HL-60/S4 (cell line): ENCODE data around the gene FKBP3.

Experiments
- in situ Hi-C: fragments of 300-500 bp; cut with MboI; formaldehyde crosslinking; loops from 2 replicates; pipeline ENCODE4 v1.14.3; 2022; ENCODE audit warnings: low sequenced_read_pairs

The FKBP3 gene

GRCh38 chr14:45065956-45066355 is 68.3 kb downstream of the FKBP3 start:
- in situ Hi-C loops, result no loop called here
